Measurements from ENCODE around the gene RAPGEF6.

- TF ChIP-seq CTCF (IDR thresholded peaks at IDR 0.05; ENCODE audit: borderline replicate concordance, extremely low read depth, low read length, poor library complexity, severe bottlenecking) = no peak
- no peak for TF ChIP-seq EZH2 (IDR thresholded peaks at IDR 0.05; ENCODE audit: borderline replicate concordance, low read depth, low read length, severe bottlenecking)
These were observed 84.4 kb downstream of the RAPGEF6 start for GRCh38 chr5:131550606-131551005.

Data from DND-41 (cell line).